ENCODE data around the gene BID.

- no peak for TF ChIP-seq POLR2A (IDR thresholded peaks at IDR 0.05)
- TF ChIP-seq CTCF (IDR thresholded peaks at IDR 0.05) = no peak
These were observed 1.2 kb downstream of the BID start for GRCh38 chr22:17772958-17773605.

All from adrenal gland (tissue), 5 donors.